ENCODE measurements around the gene PTPRB.

Gene PTPRB

GRCh38 chr12:70553391-70553859 is 83.8 kb downstream of the PTPRB start:
- TF ChIP-seq EZH2phosphoT487 (IDR thresholded peaks at IDR 0.05; ENCODE audit: borderline replicate concordance, low read length) (no peak), CTCF (IDR thresholded peaks at IDR 0.05; ENCODE audit: low read depth, low read length, poor library complexity, severe bottlenecking) (no peak)
- Histone ChIP-seq H3K36me3 (ENCODE audit: control insufficient read depth, low read length) (no peaks in the 10 kb centered on the region), H3K4me3 (ENCODE audit: low read length) (no peak overlapping the region), H4K20me1 (ENCODE audit: control insufficient read depth, insufficient read depth, low read depth, low read length) (no peaks in the 10 kb centered on the region), H3K27me3 (ENCODE audit: control insufficient read depth, low read length) (no peaks in the 10 kb centered on the region), H3K4me2 (ENCODE audit: low read length) (no peak overlapping the region), H3K9me3 (ENCODE audit: control insufficient read depth, insufficient read depth, low read length) (no peaks in the 10 kb centered on the region), H3K27ac (ENCODE audit: low read depth, low read length) (no peak overlapping the region), H3F3A (ENCODE audit: control insufficient read depth, insufficient read depth) (no peaks in the 10 kb centered on the region), H3K9me2 (replicated peaks; ENCODE audit: control insufficient read depth, low read length) (no peaks in the 10 kb centered on the region), H3K4me1 (ENCODE audit: control insufficient read depth, low read length) (peaks cover 5% of the 10 kb centered on the region; the same call in 1 of the 2 replicates), H3K79me2 (ENCODE audit: control insufficient read depth, low read length) (no peaks in the 10 kb centered on the region)

DNA sequence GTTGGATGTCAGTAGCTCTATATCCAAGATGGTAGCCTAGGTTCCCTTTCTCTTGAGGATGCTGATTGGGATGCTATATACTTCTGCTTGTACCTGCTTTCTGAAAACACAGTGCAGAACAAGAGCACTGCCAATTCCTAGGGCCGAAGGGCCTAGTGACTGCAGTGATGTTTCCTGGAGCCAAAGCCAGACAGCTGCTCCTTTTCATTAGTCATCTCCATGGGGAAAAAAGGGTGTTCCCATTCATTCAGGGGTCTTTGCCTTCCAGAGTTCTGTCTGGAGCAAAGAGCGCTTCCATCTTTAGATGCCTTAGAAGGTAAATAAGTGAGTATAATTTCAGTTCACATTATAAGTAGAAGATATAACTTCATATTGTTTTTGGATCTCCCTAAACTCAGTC is 85.5 kb downstream of the PTPRB start:
- no peaks in the 10 kb centered on the region for H3K36me3 ChIP-seq (ENCODE audit: control insufficient read depth, low read length)
- H3K9me2 ChIP-seq (replicated peaks; ENCODE audit: control insufficient read depth, low read length), result no peaks in the 10 kb centered on the region
- no peaks in the 10 kb centered on the region for H3K79me2 ChIP-seq (ENCODE audit: control insufficient read depth, low read length)
- H3K27ac ChIP-seq (ENCODE audit: low read depth, low read length), result no peak overlapping the region
- TF ChIP-seq CTCF (IDR thresholded peaks at IDR 0.05; ENCODE audit: low read depth, low read length, poor library complexity, severe bottlenecking) (no peak), EZH2phosphoT487 (IDR thresholded peaks at IDR 0.05; ENCODE audit: borderline replicate concordance, low read length) (no peak)
- H3K27me3 ChIP-seq (ENCODE audit: control insufficient read depth, low read length), result no peaks in the 10 kb centered on the region
- H3K4me3 ChIP-seq (ENCODE audit: low read length), result no peak overlapping the region
- no peaks in the 10 kb centered on the region for H4K20me1 ChIP-seq (ENCODE audit: control insufficient read depth, insufficient read depth, low read depth, low read length)
- H3K9me3 ChIP-seq (ENCODE audit: control insufficient read depth, insufficient read depth, low read length), result no peaks in the 10 kb centered on the region
- no peak overlapping the region for H3K4me2 ChIP-seq (ENCODE audit: low read length)
- H3K4me1 ChIP-seq (ENCODE audit: control insufficient read depth, low read length), result peaks cover 5% of the 10 kb centered on the region; the same call in 1 of the 2 replicates
- no peaks in the 10 kb centered on the region for H3F3A ChIP-seq (ENCODE audit: control insufficient read depth, insufficient read depth)

GRCh38 chr12:70550180-70550577 is 87.0 kb downstream of the PTPRB start:
- H3K4me3 ChIP-seq (ENCODE audit: low read length), result no peak overlapping the region
- no peaks in the 10 kb centered on the region for H3K27me3 ChIP-seq (ENCODE audit: control insufficient read depth, low read length)
- H4K20me1 ChIP-seq (ENCODE audit: control insufficient read depth, insufficient read depth, low read depth, low read length), result no peaks in the 10 kb centered on the region
- peaks cover 5% of the 10 kb centered on the region; the same call in 1 of the 2 replicates for H3K4me1 ChIP-seq (ENCODE audit: control insufficient read depth, low read length)
- no peaks in the 10 kb centered on the region for H3K9me3 ChIP-seq (ENCODE audit: control insufficient read depth, insufficient read depth, low read length)
- H3K36me3 ChIP-seq (ENCODE audit: control insufficient read depth, low read length), result no peaks in the 10 kb centered on the region
- TF ChIP-seq CTCF (IDR thresholded peaks at IDR 0.05; ENCODE audit: low read depth, low read length, poor library complexity, severe bottlenecking) (no peak), EZH2phosphoT487 (IDR thresholded peaks at IDR 0.05; ENCODE audit: borderline replicate concordance, low read length) (no peak)
- no peak overlapping the region for H3K4me2 ChIP-seq (ENCODE audit: low read length)
- no peaks in the 10 kb centered on the region for H3F3A ChIP-seq (ENCODE audit: control insufficient read depth, insufficient read depth)
- H3K27ac ChIP-seq (ENCODE audit: low read depth, low read length), result no peak overlapping the region
- H3K79me2 ChIP-seq (ENCODE audit: control insufficient read depth, low read length), result no peaks in the 10 kb centered on the region
- H3K9me2 ChIP-seq (replicated peaks; ENCODE audit: control insufficient read depth, low read length), result no peaks in the 10 kb centered on the region

All from DOHH2 (cell line).